AG04450 (cell line): Measurements from ENCODE around the gene SCGB3A2. TPM values are rescaled to one million over a fixed set of nuclear protein-coding genes. Genes with fewer than 3 reads are reported as not detected.

Experiments
- CTCF ChIA-PET: fragments of 300-600, 350-600 bp; formaldehyde crosslinking; extraction: SDS; loops from one replicate; lab custom pipeline; 2022; ENCODE audit warnings: antibody characterized with exemption, inconsistent platforms; lab: Charles Lee
- POLR2A ChIA-PET: fragments of 350-600 bp; formaldehyde crosslinking; extraction: SDS; loops from one replicate; lab custom pipeline; 2021; ENCODE audit warnings: antibody characterized with exemption, inconsistent platforms; lab: Yijun Ruan, JAX
- DNase-seq: peaks from one replicate; pipeline ENCODE4 v3.0.0-alpha.2; 2011; ENCODE audit warnings: low read depth, low spot score
- H3K27ac ChIP-seq: one replicate; pipeline ENCODE4 v1.5.1; 2012; ENCODE audit warnings: low read depth, low read length, control low read depth
- H3K27me3 ChIP-seq: one replicate; pipeline ENCODE4 v1.6.0; 2012; ENCODE audit warnings: low read length; ENCODE audit not compliant: control insufficient read depth, insufficient read depth
- H3K4me3 ChIP-seq: 2 replicates; pipeline ENCODE4 v1.5.1; 2011; ENCODE audit warnings: mild to moderate bottlenecking, low read depth, low read length, control low read depth
- H3K9me3 ChIP-seq: 2 replicates; pipeline ENCODE4 v1.5.1; 2012; ENCODE audit warnings: low read length; ENCODE audit not compliant: control insufficient read depth, insufficient read depth
- CTCF ChIP-seq: IDR thresholded peaks from 2 replicates; pipeline ENCODE4 v1.5.1; 2011; ENCODE audit warnings: low read depth, low read length, control low read depth, inconsistent platforms
- polyA plus RNA-seq: library from polyadenylated mRNA; depleted of rRNA; stranded (reverse); fragments of >200 nt; gene quantifications from 2 replicates; pipeline ENCODE4 v1.2.3, GENCODE V29; 2011

Gene SCGB3A2
- polyA plus RNA-seq, 1 experiment = not detected

GRCh38 chr5:147836439-147836838 lies 42.1 kb upstream of the SCGB3A2 start:
- H3K9me3 ChIP-seq = no peaks in the 10 kb centered on the region
- CTCF ChIA-PET = interaction anchor here (1.0 kb wide), 1 partner anchor 22 kb away, joined by 6 read pairs; no protein-coding TSS in a partner anchor
- POLR2A ChIA-PET = no interaction called here
- H3K4me3 ChIP-seq = no peak overlapping the region
- no peak overlapping the region for H3K27ac ChIP-seq
- DNase-seq = no peak
- H3K27me3 ChIP-seq = no peaks in the 10 kb centered on the region
- TF ChIP-seq CTCF = no peak

DNA sequence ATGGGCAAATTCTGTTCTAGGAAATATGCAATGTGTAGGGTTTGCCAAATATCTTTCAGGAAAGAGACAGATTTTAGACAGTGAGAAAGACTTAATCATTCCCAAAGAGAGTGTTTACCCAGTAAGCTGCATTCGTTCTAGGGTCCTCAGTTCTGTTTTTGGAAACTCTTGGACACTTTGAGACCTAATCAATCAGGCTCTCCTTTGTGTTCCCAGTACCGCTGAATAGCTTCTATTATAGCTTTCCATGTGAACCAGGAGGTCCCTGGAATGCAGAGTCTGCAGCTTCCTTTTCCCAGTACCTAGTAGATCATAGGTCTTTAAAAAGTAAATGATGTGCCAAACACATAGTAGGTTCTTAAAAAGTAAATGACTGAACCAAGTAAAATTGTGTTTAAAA lies 35.6 kb upstream of the SCGB3A2 start:
- Histone ChIP-seq H3K27ac (no peak overlapping the region), H3K9me3 (no peaks in the 10 kb centered on the region), H3K27me3 (no peaks in the 10 kb centered on the region), H3K4me3 (no peak overlapping the region)
- no peak for TF ChIP-seq CTCF
- CTCF ChIA-PET = interaction anchor here (1.1 to 6.5 kb wide), 2 partner anchors 14 to 215 kb away, joined by 5 to 36 read pairs; no protein-coding TSS in a partner anchor
- POLR2A ChIA-PET = no interaction called here
- no peak for DNase-seq

- Histone ChIP-seq H3K9me3 (no peaks in the 10 kb centered on the region), H3K27me3 (no peaks in the 10 kb centered on the region), H3K4me3 (no peak overlapping the region), H3K27ac (no peak overlapping the region)
- no peak for TF ChIP-seq CTCF
- CTCF ChIA-PET = interaction anchor here (1.0 to 6.5 kb wide), 3 partner anchors 12 to 886 kb away, joined by 3 to 36 read pairs (median 4); no protein-coding TSS in a partner anchor
- DNase-seq = no peak
- POLR2A ChIA-PET = no interaction called here
Observed at GRCh38 chr5:147844846-147845245, 33.7 kb upstream of the SCGB3A2 start.

DNA sequence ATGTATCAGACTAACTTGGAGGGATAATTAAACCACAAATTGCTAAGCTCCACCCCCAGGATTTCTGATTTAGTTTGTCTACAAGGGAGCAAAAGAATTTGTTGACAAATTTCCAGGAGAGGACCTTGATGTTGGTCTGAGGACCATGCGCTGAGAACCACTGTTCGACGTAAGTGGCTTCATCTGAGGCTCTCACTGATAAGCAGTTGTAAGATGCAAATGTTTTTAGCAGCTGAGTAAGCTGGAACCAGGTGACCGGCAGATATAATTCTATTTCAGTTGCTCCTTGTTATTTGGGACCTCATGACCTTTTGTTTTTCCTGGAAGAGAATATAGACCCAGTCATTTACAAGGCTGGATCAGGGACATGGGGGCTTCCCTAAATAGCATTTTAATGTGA lies 32.9 kb upstream of the SCGB3A2 start:
- ChIA-PET CTCF (interaction anchor here (6.5 kb wide), 1 partner anchor 12 kb away, joined by 36 read pairs; no protein-coding TSS in a partner anchor), POLR2A (no interaction called here)
- TF ChIP-seq CTCF = no peak
- DNase-seq = no peak
- H3K9me3 ChIP-seq = no peaks in the 10 kb centered on the region
- no peaks in the 10 kb centered on the region for H3K27me3 ChIP-seq
- no peak overlapping the region for H3K27ac ChIP-seq
- H3K4me3 ChIP-seq = no peak overlapping the region

- Histone ChIP-seq H3K27me3 (no peaks in the 10 kb centered on the region), H3K4me3 (no peak overlapping the region), H3K27ac (no peak overlapping the region), H3K9me3 (no peaks in the 10 kb centered on the region)
- DNase-seq = no peak
- ChIA-PET CTCF (interaction anchor here (0.5 to 2.7 kb wide), 3 partner anchors 8 to 221 kb away, joined by 3 to 27 read pairs (median 3); no protein-coding TSS in a partner anchor), POLR2A (no interaction called here)
- no peak for TF ChIP-seq CTCF
Observed at GRCh38 chr5:147849226-147849625, 29.3 kb upstream of the SCGB3A2 start.
